GM18526 (cell line): Measurements from ENCODE around the gene RASGRP2.

Experiments used
- POLR2A ChIP-seq: IDR thresholded peaks from 3 replicates; pipeline ENCODE4 v1.6.1; 2011; ENCODE audit not compliant: insufficient read length; ENCODE audit errors: extremely low read depth

The RASGRP2 gene

GRCh38 chr11:64736654-64737053 is 7.3 kb downstream of the RASGRP2 start:
- TF ChIP-seq POLR2A, result no peak

DNA sequence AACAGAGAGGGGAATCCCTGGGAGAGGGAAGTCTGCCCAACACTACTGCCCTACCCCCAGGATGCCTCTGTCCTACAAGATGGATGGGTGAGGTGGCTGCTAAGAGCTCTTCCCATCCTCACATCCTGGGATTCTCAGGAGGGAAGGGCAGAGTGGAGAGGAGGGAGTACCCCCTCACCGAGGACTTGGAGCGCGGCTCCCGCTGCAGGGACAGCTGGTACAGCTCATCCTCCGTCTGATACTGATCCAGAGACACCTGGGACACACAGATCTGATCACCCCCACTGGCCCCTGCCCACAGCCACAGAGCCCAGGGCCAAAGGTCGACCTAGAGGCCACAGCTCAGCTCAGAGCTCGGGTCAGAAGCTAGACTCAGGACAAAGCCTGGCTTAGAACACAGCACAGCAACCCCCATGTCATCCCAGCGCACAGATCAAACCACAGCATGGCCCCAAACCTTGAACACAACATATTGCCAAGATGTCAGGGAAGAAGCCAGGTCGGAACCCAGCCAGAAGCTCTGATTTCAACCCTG is 8.2 kb downstream of the RASGRP2 start:
- no peak for TF ChIP-seq POLR2A

GRCh38 chr11:64734811-64735724 is 8.9 kb downstream of the RASGRP2 start:
- TF ChIP-seq POLR2A, result no peak

DNA sequence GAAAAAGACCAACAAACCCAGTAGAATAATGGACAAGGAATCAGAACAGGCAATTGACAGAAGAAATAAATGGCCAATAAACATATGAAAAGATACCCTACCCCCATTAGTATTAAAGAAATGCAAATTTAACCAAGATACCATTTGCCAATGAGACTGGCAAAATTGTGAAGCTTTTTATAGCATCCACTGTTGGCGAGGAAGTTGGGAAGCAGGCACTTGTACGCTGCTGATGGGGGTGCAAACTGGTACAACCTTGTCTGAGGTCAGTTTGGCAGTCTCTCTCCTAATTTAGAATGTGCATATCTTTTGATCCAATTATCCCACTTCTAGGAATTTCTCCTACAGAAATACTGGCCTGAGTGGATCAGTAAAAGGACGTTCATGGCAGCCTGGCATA is 12.3 kb downstream of the RASGRP2 start:
- no peak for TF ChIP-seq POLR2A

- TF ChIP-seq POLR2A, result no peak
Observed at GRCh38 chr11:64729851-64730382, 14.0 kb downstream of the RASGRP2 start.

GRCh38 chr11:64728757-64729365 is 15.1 kb downstream of the RASGRP2 start:
- no peak for TF ChIP-seq POLR2A

GRCh38 chr11:64726867-64727530 is 16.9 kb downstream of the RASGRP2 start:
- no peak for TF ChIP-seq POLR2A

GRCh38 chr11:64726211-64726641 is 17.7 kb downstream of the RASGRP2 start:
- no peak for TF ChIP-seq POLR2A

DNA sequence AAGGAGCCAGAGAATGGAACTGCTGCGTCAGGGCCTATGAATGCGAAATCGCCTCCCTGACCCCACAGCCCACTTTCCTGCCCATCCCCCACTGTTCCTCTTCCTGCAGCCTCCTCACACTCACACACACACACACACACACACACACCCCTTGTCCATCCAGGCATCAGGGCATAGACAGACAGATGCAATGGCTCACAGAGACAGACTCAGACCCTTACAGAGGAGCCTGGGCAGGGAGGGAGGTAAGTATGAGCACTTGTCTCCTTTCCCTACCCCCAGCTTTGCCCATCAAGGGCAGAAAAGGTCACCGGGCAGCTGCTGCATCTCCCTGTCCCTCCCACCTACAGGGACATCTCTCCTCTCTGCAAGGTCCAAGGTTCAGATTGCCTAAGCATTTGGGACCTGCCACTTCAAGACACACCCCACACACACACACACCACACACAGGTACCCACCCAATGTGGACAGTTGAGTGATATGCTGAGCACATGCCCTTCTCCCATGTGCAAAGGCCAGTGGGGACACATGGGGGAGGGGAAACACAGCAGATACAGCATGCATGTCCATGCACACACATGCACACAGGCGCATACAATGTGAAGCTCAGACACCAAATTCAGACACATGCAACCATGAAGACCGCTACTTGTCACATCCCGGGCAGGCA is 18.9 kb downstream of the RASGRP2 start:
- TF ChIP-seq POLR2A, result no peak

DNA sequence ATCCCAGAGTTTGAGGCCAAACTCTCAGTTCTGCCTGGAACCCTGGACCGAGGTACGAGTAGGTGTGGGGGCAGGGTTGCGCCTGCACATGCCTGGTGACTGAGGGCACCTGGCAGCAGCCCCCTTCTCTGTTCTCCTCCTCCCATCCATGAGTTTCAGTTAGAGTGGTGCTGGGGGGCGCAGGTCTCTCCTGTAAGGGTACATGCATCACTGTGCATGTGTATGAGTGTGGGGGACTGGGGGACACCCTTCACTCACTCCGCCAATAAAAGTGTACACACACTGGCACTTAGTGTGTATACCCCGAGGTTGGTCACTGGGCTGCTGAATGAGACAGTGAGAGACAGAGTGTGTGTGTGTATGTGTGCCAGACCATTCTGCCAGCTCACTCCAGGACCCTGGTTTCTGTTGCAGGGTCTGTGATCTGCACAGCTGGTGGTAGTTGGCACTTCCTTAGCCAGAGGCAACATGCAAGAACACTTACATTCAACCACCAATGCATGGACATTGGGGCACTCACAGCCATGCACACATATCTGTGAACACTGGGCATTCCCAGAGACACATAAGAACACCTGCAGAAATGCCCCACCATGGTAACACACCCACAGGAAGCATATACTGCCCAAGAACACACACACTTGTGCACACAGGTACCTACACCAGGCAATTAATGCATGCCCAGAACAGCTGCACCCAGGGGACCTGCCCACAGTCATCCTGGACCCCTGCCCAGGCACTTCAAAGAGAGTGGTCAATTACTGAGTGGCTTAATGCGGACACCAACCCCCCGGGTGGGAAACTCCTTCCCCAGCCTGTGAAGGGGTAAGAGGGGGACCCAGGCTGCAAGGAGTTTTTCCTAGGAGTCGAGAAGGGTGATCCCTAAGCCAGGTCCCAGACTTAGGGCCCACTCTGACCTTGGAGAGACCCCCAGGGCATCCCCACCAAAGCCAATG is 19.8 kb downstream of the RASGRP2 start:
- TF ChIP-seq POLR2A, result no peak

DNA sequence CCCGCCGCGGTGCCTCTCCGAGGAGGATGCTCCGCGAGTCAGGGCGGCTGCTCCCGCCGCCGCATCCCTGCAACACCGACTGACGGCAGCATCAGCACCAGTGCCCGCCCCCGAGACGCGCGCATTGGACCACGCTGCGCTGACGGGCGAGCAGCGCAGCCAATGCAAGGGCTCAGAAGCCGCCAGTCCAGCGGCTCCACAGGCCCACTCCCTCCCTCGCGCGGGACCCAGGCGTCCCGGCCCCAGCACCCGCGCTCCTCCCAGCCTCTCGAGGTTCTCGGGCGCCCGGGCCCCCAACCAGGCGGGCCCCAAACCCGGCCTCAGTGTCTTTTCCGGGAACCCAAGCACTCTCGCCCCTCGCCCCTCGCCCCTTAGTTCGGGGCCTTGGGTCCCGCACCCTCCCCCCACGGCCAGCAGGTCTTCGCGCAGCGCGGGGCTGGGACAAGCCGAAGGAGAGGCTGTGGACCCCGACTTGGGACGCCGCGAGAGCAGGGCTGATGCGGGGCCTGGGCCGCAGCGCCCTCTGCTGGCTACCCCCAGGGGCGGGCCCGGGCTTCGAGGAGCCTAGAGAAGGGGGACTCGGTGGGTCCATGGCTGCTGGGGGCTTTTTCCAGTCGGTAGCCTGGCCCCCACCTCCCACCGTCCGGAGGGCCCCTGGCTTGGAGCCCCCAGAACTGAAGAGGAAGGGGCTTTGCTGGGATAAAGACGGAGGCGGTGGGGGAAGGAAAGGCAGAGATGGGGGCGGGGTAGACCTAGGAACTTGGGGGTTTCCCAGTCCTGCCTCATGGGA is 20.6 kb downstream of the RASGRP2 start, which contains the start of gene NRXN2:
Gene NRXN2 (minus strand): TSS at position 81 of the 790 bp plus-strand sequence. CDS start 9,498 bp downstream, outside the sequence.
- TF ChIP-seq POLR2A, result no peak

DNA sequence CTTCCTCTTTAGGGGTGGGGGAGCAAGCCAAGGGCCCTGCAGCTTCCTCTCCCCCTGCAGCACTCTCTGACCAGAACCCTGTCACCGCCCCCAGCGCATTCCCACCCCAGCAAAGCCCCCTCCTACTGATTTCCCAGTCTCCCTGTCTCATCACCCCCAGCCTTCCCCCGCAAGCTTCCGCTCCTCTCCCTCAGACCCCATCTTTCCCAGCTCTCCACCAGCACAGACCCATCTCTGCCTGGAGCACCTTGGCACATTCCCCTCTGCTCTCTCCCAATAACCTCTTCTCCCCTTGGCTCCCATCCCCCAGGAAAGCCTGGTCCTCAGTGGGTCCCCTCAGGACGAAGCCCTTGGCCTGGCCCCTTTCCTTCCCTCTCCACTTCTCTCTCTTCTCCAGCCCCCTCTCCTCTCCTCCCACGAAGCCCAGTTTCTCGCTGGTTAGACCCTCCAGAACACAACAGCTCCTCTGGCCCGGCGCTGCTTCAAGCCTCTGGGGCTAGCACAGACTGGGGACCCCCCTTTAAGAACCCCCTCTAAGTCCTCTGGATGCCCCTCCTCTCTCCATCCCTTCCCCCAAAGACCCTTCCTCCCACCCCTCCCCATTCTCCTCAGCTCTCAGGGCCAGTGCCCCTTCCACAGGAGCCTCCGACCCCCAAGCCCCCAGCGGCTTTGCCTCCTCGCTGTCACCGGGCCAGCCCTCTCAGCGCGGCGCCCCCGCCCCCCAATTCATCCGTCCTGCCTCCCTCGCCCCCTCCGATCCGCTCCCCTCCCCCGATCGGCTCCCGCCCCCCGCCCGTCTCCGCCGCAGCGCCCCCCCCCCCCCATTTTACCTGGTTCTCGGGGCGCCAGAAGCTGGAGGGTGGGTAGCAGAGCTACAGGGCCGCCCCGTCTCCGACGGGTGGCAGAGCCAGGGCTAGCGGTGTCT is 21.5 kb downstream of the RASGRP2 start:
- no peak for TF ChIP-seq POLR2A
